CD4-positive, alpha-beta T cell treated with Interleukin-6 at 100 ng/mL for 8 hours (primary cell): ENCODE data around the gene HOXA10.

Experiments
- DNase-seq: peaks from one replicate; pipeline ENCODE4 v3.0.0-alpha.2; 2020; ENCODE audit warnings: mixed read lengths, low spot score

HOXA10 gene

GRCh38 chr7:27143950-27144780 is 30.0 kb downstream of the HOXA10 start:
- DNase-seq: no peak

GRCh38 chr7:27143023-27143949 is 30.8 kb downstream of the HOXA10 start, which contains the start of gene HOXA5:
TSS of gene HOXA5 (minus strand) at chr7:27143681. CDS start at chr7:27143607, 74 bp downstream.
- DNase-seq: no peak

- DNase-seq: no peak
These were observed 31.5 kb downstream of the HOXA10 start for GRCh38 chr7:27142580-27143022.

- DNase-seq: no peak
These were observed 32.1 kb downstream of the HOXA10 start for GRCh38 chr7:27141923-27142579.

GRCh38 chr7:27141137-27141922 is 32.8 kb downstream of the HOXA10 start:
- DNase-seq: no peak

- no peak for DNase-seq
These were observed 33.8 kb downstream of the HOXA10 start for GRCh38 chr7:27140126-27140857.

- DNase-seq: no peak
These were observed 34.6 kb downstream of the HOXA10 start for GRCh38 chr7:27139334-27140125.

GRCh38 chr7:27138985-27139333 is 35.2 kb downstream of the HOXA10 start:
- no peak for DNase-seq

GRCh38 chr7:27138472-27138871 is 35.6 kb downstream of the HOXA10 start:
- no peak for DNase-seq

- DNase-seq: no peak
These were observed 36.3 kb downstream of the HOXA10 start for GRCh38 chr7:27137640-27138315.

GRCh38 chr7:27134392-27134791 is 39.7 kb downstream of the HOXA10 start:
- no peak for DNase-seq

- no peak for DNase-seq
These were observed 40.5 kb downstream of the HOXA10 start for GRCh38 chr7:27133409-27134231.

- no peak for DNase-seq
These were observed 41.1 kb downstream of the HOXA10 start for GRCh38 chr7:27132978-27133377.

- no peak for DNase-seq
These were observed 41.9 kb downstream of the HOXA10 start for GRCh38 chr7:27132214-27132613.

GRCh38 chr7:27131390-27131819 is 42.7 kb downstream of the HOXA10 start:
- DNase-seq: no peak

- peak; percentile 80 for DNase-seq
These were observed 43.4 kb downstream of the HOXA10 start, which contains the start of gene HOXA4 for GRCh38 chr7:27130540-27131389. TSS of gene HOXA4 (minus strand) at chr7:27130757. CDS start at chr7:27130733, 24 bp downstream.
